Hair follicular keratinocyte (primary cell): ENCODE results near the gene TPRN. TPM values are rescaled to one million over a fixed set of nuclear protein-coding genes. Genes with fewer than 3 reads are reported as not detected.

Source experiments
- total RNA-seq: library from RNA; depleted of rRNA; stranded (reverse); fragments of >200 nt; gene quantifications from 2 replicates; pipeline ENCODE4 v1.2.3, GENCODE V29; 2015

The TPRN gene
- total RNA-seq: 4.9 and 6.7 TPM in 2 replicates

GRCh38 chr9:137200311-137201204 lies at the start of gene TPRN:
Gene TPRN (minus strand): TSS chr9:137200741. CDS start chr9:137200711, 30 bp downstream.

GRCh38 chr9:137240841-137241489 lies 40.4 kb upstream of the TPRN start, which contains the start of gene TUBB4B:
Gene TUBB4B (plus strand): TSS chr9:137241287. CDS start chr9:137241361, 74 bp downstream.

GRCh38 chr9:137230705-137231371 lies 30.3 kb upstream of the TPRN start, which contains the start of gene SLC34A3:
Gene SLC34A3 (plus strand): TSS chr9:137230901. CDS start chr9:137231703, 802 bp downstream.

GRCh38 chr9:137227054-137227852 lies 26.7 kb upstream of the TPRN start, which contains the start of gene RNF224:
Gene RNF224 (plus strand): TSS chr9:137227502. CDS start chr9:137228336, 834 bp downstream.

GRCh38 chr9:137224830-137225694 lies 24.5 kb upstream of the TPRN start, which contains the start of gene CYSRT1:
Gene CYSRT1 (plus strand): TSS chr9:137225174. CDS start chr9:137225622, 448 bp downstream.

GRCh38 chr9:137222190-137223077 lies 21.9 kb upstream of the TPRN start, which contains the start of gene RNF208:
Gene RNF208 (minus strand): TSS chr9:137222240. CDS start chr9:137221212, 1,028 bp downstream.

GRCh38 chr9:137205126-137206069 lies 4.9 kb upstream of the TPRN start, which contains the start of the genes NDOR1 and TMEM203:
Gene NDOR1 (plus strand): TSS chr9:137205700. CDS start chr9:137205778, 78 bp downstream.
Gene TMEM203 (minus strand): TSS chr9:137205648. CDS start chr9:137205414, 234 bp downstream.

GRCh38 chr9:137188490-137189296 lies 11.8 kb downstream of the TPRN start, which contains the start of the genes ANAPC2 and SSNA1:
Gene ANAPC2 (minus strand): TSS chr9:137188560. CDS start chr9:137188532, 28 bp downstream.
Gene SSNA1 (plus strand): TSS chr9:137188676. CDS start chr9:137188727, 51 bp downstream.

GRCh38 chr9:137169896-137170358 lies 30.6 kb downstream of the TPRN start, which contains the start of gene LRRC26:
Gene LRRC26 (minus strand): TSS chr9:137170051. CDS start chr9:137169943, 108 bp downstream.

Other genes with a start within 250 kb of the TPRN start
- gene LCN12, start 248.5 kb downstream of the TPRN start, total RNA-seq: not detected in 2 replicates
- gene PTGDS, start 223.2 kb downstream of the TPRN start, total RNA-seq: not detected in 2 replicates
- not detected in 2 replicates for gene LCNL1, start 217.7 kb downstream of the TPRN start, total RNA-seq
- gene PAXX, start 208.3 kb downstream of the TPRN start, total RNA-seq: 45.6 and 54.8 TPM in 2 replicates
- gene CLIC3, start 204.2 kb downstream of the TPRN start, total RNA-seq: 3.3 and 8.7 TPM in 2 replicates
- gene ABCA2, start 172.5 kb downstream of the TPRN start, total RNA-seq: 0.95 and 5.2 TPM in 2 replicates
- gene FUT7, start 168.7 kb downstream of the TPRN start, total RNA-seq: not detected in 2 replicates
- 2.9 and 9.0 TPM in 2 replicates for gene NPDC1, start 154.6 kb downstream of the TPRN start, total RNA-seq
- gene ENTPD2, start 146.7 kb downstream of the TPRN start, total RNA-seq: 0.11 and 0.39 TPM in 2 replicates
- 4.0 and 10.3 TPM in 2 replicates for gene SAPCD2, start 130.2 kb downstream of the TPRN start, total RNA-seq
- gene UAP1L1, start 123.2 kb downstream of the TPRN start, total RNA-seq: 1.2 and 3.8 TPM in 2 replicates
- 63.0 and 80.3 TPM in 2 replicates for gene MAN1B1, start 113.8 kb downstream of the TPRN start, total RNA-seq
- gene DPP7, start 86.0 kb downstream of the TPRN start, total RNA-seq: 25.3 and 29.1 TPM in 2 replicates
- 0.04 and 0.23 TPM in 2 replicates for gene GRIN1, start 61.6 kb downstream of the TPRN start, total RNA-seq
- gene LRRC26, start 30.7 kb downstream of the TPRN start, total RNA-seq: not detected in 2 replicates
- gene TMEM210, start 28.7 kb downstream of the TPRN start, total RNA-seq: not detected in 2 replicates
- gene ANAPC2, start 12.2 kb downstream of the TPRN start, total RNA-seq: 8.4 and 11.1 TPM in 2 replicates
- 95.3 and 137 TPM in 2 replicates for gene SSNA1, start 12.1 kb downstream of the TPRN start, total RNA-seq
- 29.0 and 40.6 TPM in 2 replicates for gene TMEM203, start 4.9 kb upstream of the TPRN start, total RNA-seq
- 9.0 and 11.4 TPM in 2 replicates for gene NDOR1, start 5.0 kb upstream of the TPRN start, total RNA-seq
- 0.23 TPM in 1 of 2 replicates, not detected in the other for gene RNF208, start 21.5 kb upstream of the TPRN start, total RNA-seq
- gene CYSRT1, start 24.4 kb upstream of the TPRN start, total RNA-seq: 0.70 and 1.4 TPM in 2 replicates
- gene RNF224, start 26.8 kb upstream of the TPRN start, total RNA-seq: 0.15 TPM in 1 of 2 replicates, not detected in the other
- gene SLC34A3, start 30.2 kb upstream of the TPRN start, total RNA-seq: not detected in 2 replicates
- gene TUBB4B, start 40.5 kb upstream of the TPRN start, total RNA-seq: 439 and 1,151 TPM in 2 replicates
- not detected in 2 replicates for gene STPG3, start 50.5 kb upstream of the TPRN start, total RNA-seq
- gene NELFB, start 54.6 kb upstream of the TPRN start, total RNA-seq: 45.1 and 51.7 TPM in 2 replicates
- gene TOR4A, start 77.0 kb upstream of the TPRN start, total RNA-seq: 17.8 and 24.2 TPM in 2 replicates
- 1.1 and 2.2 TPM in 2 replicates for gene NRARP, start 101.5 kb upstream of the TPRN start, total RNA-seq
- 4.6 and 8.9 TPM in 2 replicates for gene EXD3, start 222.4 kb upstream of the TPRN start, total RNA-seq
- 0.31 TPM in 1 of 2 replicates, not detected in the other for gene NOXA1, start 222.7 kb upstream of the TPRN start, total RNA-seq
- gene ENTPD8, start 240.6 kb upstream of the TPRN start, total RNA-seq: not detected in 2 replicates